HG03457 (cell line): Measurements from ENCODE around the gene GNAI2.
"Not testable (repeated sequence)": the region's sequence is repeated elsewhere in the genome, so short reads cannot be mapped to it uniquely, and the experiment has no call there.

Source experiments
- ATAC-seq: cut with Tn5 transposase; IDR thresholded peaks from one replicate; pipeline ENCODE4 v1.9.1; 2021; ENCODE audit warnings: moderate number of reproducible peaks; ENCODE audit not compliant: unreplicated experiment

GNAI2 gene

GRCh38 chr3:50224639-50225038 is 11.4 kb upstream of the GNAI2 start:
- ATAC-seq, result no peak

GRCh38 chr3:50226888-50227389 is 9.1 kb upstream of the GNAI2 start:
- no peak for ATAC-seq

- ATAC-seq, result peak; percentile 58
These were observed 8.4 kb upstream of the GNAI2 start for GRCh38 chr3:50227390-50228183.

GRCh38 chr3:50228184-50228763 is 7.7 kb upstream of the GNAI2 start:
- not testable (repeated sequence) for ATAC-seq

GRCh38 chr3:50229490-50229889 is 6.5 kb upstream of the GNAI2 start:
- no peak for ATAC-seq

- ATAC-seq, result no peak
These were observed 5.8 kb upstream of the GNAI2 start for GRCh38 chr3:50230104-50230793.

GRCh38 chr3:50230794-50231125 is 5.2 kb upstream of the GNAI2 start:
- ATAC-seq, result no peak

- ATAC-seq, result no peak
These were observed 4.4 kb upstream of the GNAI2 start for GRCh38 chr3:50231581-50231980.

GRCh38 chr3:50232303-50232702 is 3.7 kb upstream of the GNAI2 start:
- no peak for ATAC-seq

- no peak for ATAC-seq
These were observed 2.8 kb upstream of the GNAI2 start for GRCh38 chr3:50233176-50233575.

GRCh38 chr3:50236484-50237132 is 604 bp downstream of the GNAI2 start:
- no peak for ATAC-seq

- no peak for ATAC-seq
These were observed 1.2 kb downstream of the GNAI2 start for GRCh38 chr3:50237133-50237651.

- no peak for ATAC-seq
These were observed 1.9 kb downstream of the GNAI2 start for GRCh38 chr3:50237754-50238548.

GRCh38 chr3:50238549-50239026 is 2.6 kb downstream of the GNAI2 start:
- no peak for ATAC-seq

- no peak for ATAC-seq
These were observed 3.6 kb downstream of the GNAI2 start for GRCh38 chr3:50239649-50240048.

GRCh38 chr3:50241163-50241562 is 5.2 kb downstream of the GNAI2 start:
- no peak for ATAC-seq

- ATAC-seq, result no peak
These were observed 5.8 kb downstream of the GNAI2 start for GRCh38 chr3:50241713-50242380.

- ATAC-seq, result no peak
These were observed 6.4 kb downstream of the GNAI2 start for GRCh38 chr3:50242381-50242770.

- no peak for ATAC-seq
These were observed 7.0 kb downstream of the GNAI2 start for GRCh38 chr3:50242851-50243542.
